HG03521 (cell line): ENCODE results near the gene PLAC8L1.
A peak's percentile ranks its signal among the peaks of the same experiment; 100 is the strongest.

Experiments
- ATAC-seq: cut with Tn5 transposase; IDR thresholded peaks from one replicate; pipeline ENCODE4 v1.9.1; 2021; ENCODE audit warnings: mild to moderate bottlenecking, moderate library complexity; ENCODE audit not compliant: unreplicated experiment

Gene PLAC8L1

DNA sequence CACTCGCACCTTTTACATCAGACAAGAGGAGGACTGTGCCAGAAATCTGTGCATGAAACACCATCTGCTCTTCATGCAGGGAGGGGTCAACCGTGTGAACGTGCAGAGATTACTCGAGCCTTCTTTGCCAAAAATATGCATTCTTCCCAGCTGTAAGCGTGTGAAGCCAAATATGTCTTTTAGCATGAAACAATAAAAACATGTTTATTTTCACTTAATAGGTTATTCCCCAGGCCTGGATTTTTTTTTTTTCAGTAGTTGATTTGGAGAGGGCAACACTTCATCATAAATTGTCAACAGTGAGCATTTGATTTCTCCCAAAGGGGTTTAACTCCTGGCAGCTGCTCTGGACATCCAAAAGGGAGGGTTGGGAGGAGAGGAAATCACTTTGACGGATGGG lies 23.8 kb downstream of the PLAC8L1 start:
- no peak for ATAC-seq

DNA sequence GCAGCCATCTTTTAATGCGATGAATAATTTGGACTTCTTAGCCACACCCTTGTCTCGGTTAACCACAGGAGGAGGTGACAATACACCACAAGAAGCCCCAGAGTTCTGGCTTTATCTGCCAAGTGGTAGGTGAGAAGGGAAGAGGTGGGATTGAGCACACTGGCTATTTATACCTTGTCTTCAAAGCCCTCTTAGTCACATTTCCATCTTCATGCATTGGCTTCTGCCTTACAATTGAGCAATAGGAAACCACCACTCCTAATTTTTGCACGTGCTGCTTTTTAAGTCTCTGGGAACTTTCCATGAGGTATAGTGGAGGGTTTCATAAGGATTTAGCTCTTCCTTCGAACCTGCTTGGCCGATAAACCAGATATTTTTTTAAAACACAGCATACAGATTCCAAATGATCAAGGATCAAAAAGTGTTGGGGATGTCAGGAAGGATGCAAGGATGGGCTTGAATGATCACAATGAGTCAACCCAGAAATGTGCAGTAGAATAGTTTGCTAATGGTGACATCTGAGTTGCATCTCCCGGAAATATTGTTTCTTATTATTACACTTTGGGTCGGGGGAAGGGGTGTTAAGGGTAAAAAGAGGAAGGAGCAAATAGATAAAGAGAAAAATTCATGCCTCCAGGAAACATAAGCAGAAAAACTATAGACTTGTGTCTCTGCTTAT lies 25.5 kb downstream of the PLAC8L1 start:
- ATAC-seq: no peak

DNA sequence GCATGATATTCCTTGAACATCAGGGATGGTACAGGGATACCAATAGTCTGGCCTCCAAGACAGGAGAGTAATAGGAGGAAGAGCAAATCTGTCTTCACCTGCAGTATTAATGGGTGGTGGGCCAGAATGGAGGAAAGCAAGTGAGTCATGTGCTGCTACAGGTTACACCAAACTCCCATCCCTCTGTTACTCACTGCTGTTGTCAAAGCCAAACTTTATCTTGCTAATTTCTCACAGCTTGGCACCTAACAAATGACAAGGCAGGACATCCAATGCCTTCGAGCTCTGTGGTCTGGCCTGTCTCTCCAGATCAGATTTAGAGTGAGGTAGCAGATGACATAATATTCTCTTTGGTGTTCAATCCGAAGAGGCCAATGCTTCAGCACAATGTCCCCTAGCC lies 26.8 kb downstream of the PLAC8L1 start:
- no peak for ATAC-seq

DNA sequence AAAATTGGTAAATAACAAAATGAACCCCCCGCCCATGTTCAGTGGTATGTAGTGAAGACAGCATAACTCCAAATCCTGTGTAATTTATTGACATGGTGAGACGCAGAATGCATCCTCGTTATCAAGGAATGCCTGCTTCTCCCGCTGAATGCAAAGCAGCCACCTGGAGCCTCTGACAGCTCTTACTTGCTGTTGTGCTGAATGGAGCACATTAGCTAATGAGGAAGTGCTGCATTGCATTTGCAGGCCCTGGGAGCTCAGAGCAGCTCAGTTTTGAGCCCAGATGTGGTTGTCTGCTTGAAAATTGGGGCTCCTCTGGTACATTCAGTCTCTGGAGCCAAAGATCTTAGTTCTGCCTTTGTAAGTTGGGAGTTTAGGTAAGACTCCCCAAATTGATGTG lies 28.9 kb downstream of the PLAC8L1 start:
- ATAC-seq: no peak

DNA sequence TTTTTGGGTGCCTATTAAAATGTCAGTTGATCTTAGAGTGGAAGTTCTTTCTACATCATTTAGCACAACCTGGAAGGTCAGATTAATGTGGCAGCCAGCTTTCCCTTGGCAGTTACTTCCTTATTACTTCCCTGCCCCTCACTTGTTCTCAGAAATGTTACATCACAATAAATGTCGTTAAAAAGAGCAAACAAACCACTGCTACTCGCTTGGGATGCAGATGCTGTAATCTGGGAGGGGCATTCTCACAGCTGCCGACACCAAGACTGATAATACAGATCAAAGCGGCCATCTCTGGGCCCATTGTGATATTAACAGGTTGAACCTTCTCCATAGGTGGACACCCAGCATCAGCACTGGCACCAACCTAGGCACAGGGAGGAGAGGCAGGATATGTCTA lies 29.3 kb downstream of the PLAC8L1 start:
- ATAC-seq: no peak

DNA sequence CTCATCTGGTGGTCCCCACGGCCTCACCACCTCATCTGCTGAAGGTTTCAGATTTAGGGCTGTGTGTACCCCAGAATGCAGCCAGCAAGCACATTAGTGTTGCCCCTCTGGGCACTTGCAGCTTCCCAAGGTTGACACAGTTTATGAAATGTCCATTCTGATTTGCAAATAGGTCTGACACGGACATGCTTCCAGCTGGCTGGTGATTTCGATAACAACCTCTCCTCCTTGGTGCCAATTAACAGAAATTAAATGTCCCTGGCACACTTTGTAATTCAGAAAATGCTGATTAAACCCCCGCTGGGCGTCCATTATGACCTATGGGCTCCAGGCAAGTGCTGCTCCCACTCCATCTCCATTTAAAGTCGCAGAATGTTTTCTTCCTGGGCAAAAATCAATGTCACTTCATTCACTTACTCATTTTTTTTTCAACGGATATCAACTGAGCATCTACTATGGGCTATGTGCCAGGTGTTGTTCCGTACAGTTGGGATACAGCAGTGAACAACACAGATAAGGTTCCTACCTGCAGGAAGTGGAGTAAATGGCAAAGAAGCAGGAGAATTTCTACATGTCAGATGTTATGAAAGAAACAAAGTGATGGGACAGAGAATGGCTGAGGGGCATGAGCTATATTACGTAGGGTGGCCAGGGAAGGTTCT lies 32.0 kb downstream of the PLAC8L1 start:
- ATAC-seq: no peak

DNA sequence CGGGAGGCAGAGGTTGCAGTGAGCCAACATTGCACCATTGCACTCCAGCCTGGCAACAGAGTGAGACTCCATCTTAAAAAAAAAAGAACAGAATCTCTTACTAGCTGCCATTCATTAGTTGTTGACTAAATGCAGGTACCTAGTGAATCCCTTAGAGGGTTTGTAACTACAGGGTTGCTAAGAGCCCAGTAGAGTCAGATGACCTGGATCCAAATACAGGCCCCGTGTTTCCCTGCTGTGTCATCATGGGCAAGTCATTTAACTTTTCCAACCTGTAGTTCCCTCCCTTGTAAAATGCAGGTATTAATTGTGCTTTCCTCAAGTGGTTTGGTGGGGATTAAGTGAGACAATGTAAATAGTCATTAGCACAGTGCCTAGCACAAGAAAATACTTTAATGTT lies 32.8 kb downstream of the PLAC8L1 start:
- no peak for ATAC-seq

DNA sequence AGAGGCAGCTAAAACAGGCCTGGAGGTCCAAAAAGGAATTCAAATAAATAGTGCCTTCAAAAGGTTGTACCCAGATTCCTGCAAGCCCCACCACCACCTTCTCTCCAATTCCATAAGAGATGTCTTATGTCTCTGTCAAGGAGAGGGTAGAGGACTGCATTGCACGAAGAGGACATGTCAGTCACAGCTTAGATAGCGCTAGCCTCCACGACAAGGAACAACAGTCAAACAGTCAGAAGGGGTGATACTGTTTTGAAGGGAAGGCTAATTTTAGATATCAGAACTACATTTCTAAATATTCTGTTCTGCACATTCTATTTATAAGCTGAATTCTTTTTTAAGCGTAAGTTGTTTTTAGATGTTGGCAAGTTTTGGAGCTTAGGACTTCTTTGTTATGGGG lies 34.2 kb downstream of the PLAC8L1 start:
- no peak for ATAC-seq

DNA sequence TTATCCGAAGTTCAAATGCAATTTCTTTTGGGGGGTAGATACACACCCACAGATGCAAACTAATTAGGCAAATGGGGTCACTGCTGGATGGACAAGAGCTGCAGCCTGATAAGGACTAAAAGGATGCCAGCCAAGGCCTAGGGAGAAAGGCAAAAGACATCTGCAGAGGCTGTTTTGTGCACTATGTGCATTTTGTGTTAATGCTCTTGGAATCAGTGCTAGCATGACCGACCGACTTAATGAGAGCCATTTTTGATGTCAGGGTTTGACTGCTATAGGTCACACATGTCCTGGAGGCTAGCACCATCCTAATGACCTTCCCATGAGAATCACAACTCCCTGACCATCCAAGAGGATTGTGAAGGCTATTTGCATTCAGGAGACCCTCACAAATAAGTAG lies 34.6 kb downstream of the PLAC8L1 start:
- ATAC-seq: no peak

DNA sequence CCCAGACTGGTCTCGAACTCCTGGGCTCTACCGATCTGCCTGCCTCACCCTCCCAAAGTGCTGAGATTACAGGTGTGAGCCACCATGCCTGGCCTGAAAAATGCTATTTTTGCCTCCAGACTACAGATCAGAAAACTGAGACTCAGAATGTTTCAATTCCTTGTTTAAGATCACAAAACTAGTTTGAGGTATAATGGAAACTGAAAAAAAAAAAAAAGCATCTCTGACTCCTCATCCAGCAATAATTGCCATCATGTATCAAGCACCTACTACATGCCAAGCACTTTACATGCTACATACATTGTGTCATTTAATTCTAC lies 35.6 kb downstream of the PLAC8L1 start:
- peak; percentile 37 for ATAC-seq

DNA sequence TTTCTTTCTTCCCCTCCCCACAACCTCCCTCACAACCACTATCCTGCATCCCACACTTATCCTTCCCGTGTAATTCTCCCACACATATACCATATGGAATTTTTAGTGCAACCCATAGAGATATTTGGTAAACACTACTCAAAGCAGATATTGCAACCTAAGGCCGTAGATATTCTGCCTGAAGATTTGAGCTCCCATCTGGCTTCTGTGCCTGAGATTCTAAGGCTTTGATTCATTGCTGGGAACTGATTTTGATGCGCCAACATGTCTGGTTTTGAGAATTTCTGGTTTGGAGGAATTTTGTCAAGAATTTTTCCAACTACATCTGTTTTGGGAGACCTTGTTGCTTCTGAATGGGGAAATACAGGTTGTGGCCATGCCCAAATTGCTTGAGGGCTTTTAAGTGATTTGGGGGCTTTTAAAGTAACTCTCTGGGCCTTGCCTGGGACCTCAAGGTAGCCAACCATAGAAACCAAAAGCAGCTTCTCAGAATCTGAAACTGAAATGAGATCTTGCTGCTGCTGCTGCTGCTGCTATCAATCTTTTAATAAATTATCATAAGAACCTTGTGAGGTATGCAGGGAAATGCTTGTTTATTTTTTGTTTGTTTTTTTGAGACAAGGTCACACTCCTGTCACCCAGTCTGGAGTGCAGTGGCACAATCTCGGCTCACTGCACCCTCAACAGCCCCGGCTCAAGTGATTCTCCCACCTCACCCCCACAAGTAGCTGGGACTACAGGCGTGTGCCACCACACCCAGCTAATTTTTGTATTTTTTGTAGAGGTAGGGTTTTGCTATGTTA lies 36.2 kb downstream of the PLAC8L1 start:
- peak; percentile 43 for ATAC-seq

DNA sequence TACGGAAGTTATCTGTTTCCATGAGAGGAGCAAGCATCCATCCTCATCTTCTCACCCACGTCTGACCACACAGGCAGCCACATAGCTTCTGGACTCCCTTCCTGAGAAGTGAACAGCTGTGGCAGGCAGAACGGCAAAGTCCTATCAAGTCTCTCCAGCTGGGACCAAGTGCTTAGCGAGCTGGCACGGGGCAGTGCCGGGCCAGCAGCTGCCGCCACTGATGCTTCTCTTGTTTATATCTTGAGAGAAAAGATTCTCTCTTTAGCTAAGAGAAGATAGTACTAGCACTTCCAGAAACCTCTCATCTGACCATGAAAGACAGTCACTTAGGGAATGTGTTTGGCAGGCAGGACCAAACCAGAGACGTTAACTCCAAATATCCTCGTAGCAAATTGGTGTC lies 37.2 kb downstream of the PLAC8L1 start:
- ATAC-seq: no peak

DNA sequence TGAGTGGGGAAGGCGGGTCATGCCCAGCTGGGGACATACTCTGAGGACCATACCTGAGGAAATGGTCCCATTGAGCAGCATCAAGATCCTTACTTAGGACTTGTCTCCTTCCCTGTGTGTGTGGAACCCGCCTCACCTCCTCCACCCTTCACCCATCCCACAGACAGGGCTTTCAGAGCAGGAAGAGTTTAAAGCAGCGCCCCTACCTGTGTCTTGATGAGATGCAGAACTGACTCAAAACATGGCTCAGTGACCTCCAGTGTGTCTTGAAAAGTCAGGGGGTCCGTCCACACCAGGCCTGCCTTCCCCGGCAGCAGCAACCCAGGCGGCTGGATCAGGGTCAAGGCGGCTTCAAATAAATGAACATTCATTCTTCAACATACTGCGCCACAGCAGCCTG lies 38.4 kb downstream of the PLAC8L1 start:
- no peak for ATAC-seq

DNA sequence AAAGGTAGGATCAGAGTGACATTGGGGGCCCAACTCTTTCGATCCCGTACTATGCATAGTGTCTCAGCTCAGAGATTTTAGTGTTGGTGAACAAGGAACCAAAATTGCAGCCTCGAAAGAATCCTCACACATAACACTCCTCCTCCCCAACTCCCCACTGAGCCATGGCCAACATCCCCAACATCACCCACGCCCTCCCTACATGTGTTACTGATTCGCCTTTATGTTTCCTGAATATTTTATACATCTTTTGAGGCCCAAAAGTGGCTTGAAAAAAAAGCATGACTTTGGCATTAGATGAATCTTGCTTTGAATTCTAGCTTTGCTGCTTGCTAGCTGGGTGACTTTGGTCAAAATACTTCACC lies 45.2 kb downstream of the PLAC8L1 start:
- no peak for ATAC-seq

DNA sequence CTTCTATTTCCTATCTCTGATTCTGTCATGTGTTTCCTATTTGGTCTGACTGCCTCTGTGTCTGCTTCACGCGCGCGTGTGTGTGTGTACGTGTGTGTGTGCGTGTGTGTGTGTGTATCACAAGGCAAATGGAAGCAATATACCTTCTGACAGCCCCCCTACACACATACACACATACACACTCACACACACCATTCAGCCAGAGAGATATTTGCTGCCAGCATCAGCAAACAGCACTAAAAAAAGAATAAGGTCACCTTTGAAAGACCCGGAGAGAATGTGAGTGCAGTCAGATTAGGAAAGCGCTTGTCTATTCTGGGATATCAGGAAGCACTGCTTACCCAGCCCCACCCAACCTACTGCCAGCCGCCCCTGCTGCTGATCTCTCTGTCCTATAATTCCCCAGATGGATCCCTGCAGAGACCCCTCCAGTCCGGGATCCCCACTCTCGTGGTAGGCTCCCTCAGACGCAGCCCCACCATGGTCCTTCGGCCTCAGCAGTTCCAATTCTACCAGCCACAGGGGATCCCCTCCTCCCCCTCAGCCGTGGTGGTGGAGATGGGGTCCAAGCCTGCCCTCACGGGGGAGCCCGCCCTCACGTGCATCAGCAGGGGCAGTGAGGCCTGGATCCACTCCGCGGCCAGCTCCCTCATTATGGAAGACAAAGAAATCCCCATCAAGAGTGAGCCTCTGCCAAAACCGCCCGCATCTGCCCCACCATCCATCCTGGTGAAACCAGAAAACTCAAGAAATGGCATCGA lies 45.7 kb downstream of the PLAC8L1 start:
- ATAC-seq: no peak

DNA sequence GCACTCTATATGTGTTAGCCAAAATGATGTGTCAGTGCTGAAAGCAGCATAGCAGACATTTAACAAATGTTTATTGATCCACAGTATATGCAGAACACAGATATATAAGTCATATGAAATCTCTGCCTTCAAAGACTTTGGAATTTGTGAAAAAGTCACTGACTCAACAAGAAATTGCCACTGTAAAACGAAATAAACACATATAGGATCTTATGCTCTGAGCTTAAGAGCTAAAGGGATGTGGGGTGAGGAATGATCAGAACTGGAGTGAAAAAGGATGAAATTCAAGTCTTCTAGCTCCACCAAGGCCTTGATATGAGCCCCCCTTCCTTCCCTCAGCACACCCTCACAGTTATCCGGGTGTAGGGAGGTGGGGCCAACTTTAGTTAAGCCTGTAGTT lies 49.9 kb downstream of the PLAC8L1 start:
- ATAC-seq: no peak

DNA sequence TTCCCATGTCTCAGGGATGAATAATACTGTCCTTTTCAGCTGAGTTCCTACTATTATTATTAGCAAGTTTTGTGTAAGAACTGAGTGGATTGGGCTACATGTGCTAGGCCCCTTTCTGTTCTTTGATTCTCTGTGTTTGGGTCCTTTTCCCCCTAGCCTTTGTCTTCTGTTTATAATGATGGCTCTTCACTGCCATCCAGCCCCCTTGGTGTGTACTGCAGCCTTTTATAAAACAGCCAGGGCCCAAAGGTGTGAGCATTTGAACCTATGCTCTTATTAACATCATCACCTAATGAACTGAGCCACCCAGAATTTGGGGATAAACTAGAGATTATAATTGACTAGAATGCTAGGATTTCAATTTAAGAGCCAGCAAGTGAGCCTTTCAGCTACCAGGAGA lies 52.6 kb downstream of the PLAC8L1 start:
- ATAC-seq: no peak

DNA sequence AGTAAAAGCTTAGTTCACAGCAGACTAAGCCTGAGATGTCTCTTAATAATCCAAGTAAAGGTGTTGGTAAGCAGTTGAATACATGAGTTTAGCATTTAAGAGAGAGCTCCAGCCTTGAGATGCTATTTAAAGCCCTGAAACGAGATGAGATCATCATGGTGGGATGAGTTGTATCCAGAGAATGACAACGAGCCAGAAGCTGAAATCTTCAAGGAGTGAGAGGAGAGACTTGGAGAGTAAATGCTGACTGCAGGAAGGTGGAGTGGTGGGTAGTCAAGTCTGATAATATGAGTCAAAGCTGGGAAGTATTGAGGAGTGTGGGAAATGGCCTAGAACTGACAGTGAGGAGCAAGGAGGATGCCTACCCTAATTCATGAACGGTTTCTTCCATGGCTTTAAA lies 53.7 kb downstream of the PLAC8L1 start:
- no peak for ATAC-seq

DNA sequence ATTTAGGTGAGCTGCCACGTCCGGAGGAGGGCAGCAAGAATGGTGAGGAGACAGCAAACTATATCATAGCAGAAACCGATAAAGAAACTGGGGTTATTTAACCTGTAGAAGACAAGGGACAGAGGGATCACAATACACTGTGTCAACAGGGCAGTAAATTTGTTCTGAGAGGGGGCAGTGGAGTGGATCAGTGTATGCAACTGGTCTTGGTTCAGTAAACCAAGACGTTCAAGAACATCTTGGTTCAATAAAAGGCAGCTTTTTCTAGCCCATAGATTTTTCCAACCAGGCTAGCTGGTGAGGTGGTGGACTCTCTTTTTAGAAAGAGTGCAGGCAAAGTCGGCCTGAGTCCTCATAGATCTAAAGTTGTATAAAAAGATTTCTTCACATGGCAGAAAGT lies 55.3 kb downstream of the PLAC8L1 start:
- no peak for ATAC-seq

DNA sequence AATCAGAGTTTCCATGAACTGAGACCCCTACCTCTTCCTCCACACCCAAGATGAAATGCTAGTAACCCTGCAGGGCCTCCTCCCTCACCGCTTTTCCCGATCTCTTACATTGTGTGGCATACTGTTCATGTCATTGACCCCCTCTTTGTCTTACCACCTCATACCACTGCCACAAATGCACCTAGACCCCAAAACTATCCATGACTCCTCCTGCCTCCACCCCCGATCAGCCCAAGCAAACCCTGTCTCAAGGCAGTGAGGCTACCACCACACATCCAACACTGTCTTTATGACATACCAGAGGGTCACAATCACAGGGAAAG lies 55.7 kb downstream of the PLAC8L1 start:
- no peak for ATAC-seq

DNA sequence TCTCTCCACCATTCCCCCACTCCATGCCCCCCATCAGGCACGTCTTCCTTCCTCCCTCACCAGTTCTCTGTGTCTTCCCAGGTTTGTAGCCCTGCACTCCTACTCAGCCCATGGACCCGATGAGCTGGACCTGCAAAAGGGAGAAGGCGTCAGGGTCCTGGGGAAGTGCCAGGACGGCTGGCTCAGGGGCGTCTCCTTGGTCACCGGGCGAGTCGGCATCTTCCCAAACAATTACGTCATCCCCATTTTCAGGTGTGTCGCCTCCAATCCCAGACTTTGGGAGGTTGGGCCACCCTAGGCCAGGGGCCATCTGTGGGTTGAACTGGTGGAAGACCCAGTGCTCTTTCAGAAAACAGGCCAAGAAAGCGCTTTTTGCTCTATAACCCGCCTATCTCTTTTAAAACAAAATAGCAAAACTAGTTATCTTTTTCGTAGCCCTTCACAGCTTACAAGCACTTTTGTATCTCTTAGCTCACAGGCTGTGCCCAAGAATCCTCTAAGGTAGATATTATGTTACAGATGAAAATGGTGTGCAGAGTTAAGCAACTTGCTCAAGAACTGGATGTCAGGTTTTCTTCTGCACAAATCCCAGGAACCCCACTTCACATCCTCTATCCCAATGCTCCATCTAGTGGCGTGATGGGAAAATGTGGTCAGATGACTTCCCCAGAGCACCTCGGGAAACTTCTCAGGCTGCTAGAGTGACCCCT lies 56.2 kb downstream of the PLAC8L1 start:
- no peak for ATAC-seq
